ENCODE measurements around the gene CHIC2.

CHIC2 gene

DNA sequence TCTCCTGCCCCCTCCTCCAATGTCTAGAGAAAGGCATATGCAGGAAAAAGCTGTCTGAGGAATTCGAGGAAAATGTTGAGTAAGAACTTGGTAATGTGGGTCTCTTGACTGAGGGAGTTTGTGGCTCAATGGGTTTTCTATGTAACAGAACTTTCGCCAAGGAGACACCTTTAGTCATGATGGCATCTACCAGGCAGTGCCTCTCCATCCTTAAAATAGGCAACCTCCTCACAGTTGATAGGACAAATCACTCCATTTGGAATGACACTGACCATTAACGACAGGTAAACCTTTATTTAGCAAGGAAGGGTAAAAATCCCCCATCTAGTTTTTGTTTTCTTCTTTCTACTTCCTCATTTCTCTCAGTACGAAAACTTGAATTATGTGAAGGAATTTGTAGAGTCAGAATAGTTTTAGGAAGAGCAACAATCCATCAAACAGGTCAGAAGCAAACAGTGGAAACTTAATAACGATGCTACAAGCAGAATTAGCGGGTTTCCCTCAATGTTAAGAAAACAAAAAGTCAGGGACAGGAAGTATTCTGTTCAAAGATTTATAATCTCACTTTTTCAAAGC lies 38.2 kb upstream of the CHIC2 start:
- TF ChIP-seq EZH2 (IDR thresholded peaks at IDR 0.05; ENCODE audit: borderline replicate concordance, low read depth, low read length, severe bottlenecking), result no peak
- TF ChIP-seq, protein P1, sequence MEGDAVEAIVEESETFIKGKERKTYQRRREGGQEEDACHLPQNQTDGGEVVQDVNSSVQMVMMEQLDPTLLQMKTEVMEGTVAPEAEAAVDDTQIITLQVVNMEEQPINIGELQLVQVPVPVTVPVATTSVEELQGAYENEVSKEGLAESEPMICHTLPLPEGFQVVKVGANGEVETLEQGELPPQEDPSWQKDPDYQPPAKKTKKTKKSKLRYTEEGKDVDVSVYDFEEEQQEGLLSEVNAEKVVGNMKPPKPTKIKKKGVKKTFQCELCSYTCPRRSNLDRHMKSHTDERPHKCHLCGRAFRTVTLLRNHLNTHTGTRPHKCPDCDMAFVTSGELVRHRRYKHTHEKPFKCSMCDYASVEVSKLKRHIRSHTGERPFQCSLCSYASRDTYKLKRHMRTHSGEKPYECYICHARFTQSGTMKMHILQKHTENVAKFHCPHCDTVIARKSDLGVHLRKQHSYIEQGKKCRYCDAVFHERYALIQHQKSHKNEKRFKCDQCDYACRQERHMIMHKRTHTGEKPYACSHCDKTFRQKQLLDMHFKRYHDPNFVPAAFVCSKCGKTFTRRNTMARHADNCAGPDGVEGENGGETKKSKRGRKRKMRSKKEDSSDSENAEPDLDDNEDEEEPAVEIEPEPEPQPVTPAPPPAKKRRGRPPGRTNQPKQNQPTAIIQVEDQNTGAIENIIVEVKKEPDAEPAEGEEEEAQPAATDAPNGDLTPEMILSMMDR (IDR thresholded peaks at IDR 0.05; ENCODE audit: borderline replicate concordance, extremely low read depth, low read length, poor library complexity, severe bottlenecking), result no peak
- H2AFZ ChIP-seq (ENCODE audit: low read depth, low read length), result no peak overlapping the region
- ATAC-seq (ENCODE audit: insufficient read depth, low read depth), result no peak

DNA sequence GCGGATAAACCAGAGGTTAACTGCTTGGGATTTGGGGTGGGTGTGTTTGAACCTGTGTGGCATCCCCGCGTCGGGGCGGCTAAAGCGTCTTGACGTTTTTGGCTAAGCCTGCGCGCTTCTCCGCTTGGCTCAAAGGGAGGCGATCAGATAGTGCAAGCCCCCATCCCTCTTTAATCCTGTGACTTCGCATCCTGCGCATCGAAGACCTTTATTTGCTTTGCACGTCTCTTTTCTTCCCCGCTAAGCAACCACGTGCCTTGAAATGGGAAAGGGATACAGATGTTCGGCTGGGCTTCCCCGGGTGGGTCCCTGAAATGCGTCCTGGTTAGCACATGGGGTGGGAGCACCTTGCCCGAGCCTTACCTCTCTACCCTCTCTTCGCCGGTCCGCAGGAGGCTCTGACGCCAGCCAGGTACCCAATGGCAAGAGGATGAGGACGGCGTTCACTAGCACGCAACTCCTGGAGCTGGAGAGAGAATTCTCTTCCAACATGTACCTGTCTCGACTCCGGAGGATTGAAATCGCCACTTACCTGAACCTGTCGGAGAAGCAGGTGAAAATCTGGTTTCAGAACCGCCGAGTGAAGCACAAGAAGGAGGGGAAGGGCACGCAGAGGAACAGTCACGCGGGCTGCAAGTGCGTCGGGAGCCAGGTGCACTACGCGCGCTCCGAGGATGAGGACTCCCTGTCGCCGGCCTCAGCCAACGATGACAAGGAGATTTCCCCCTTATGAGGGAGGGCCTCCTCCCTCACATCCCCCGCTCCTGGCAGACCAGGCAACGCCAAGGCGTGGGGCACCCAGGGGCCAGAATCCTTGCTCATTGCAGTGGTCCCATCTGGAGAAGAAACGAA lies 37.0 kb upstream of the CHIC2 start:
- Histone ChIP-seq H3K27ac (ENCODE audit: low read length) (no peak overlapping the region), H2AFZ (ENCODE audit: low read depth, low read length) (no peak overlapping the region), H3K9me3 (ENCODE audit: insufficient read depth, low read length, severe bottlenecking) (no peaks in the 10 kb centered on the region), H3K4me3 (ENCODE audit: low read depth in 1 of 2, low read length in 2 of 2) (no peak overlapping the region), H3K27me3 (ENCODE audit: insufficient read depth, low read length, poor library complexity) (peaks cover 3% of the 10 kb centered on the region), H4K20me1 (ENCODE audit: insufficient read depth, low read length) (no peaks in the 10 kb centered on the region), H3K9ac (ENCODE audit: low read depth, low read length) (no peak overlapping the region), H3K79me2 (ENCODE audit: insufficient read depth, low read length) (no peaks in the 10 kb centered on the region), H3K4me2 (ENCODE audit: insufficient read depth, low read length) (no peak overlapping the region), H3K36me3 (ENCODE audit: insufficient read depth, low read length) (no peaks in the 10 kb centered on the region), H3K4me1 (ENCODE audit: insufficient read depth, low read length) (no peaks in the 10 kb centered on the region)
- DNase-seq (no peak), ATAC-seq (ENCODE audit: insufficient read depth, low read depth) (no peak)
- no peak for TF ChIP-seq EZH2 (IDR thresholded peaks at IDR 0.05; ENCODE audit: borderline replicate concordance, low read depth, low read length, severe bottlenecking)
- TF ChIP-seq, protein P1 (IDR thresholded peaks at IDR 0.05; ENCODE audit: borderline replicate concordance, extremely low read depth, low read length, poor library complexity, severe bottlenecking), result no peak

More for the DNA sequence above, 38.2 kb upstream of the CHIC2 start:
- Histone ChIP-seq H3K4me3 (ENCODE audit: low read depth in 1 of 2, low read length in 2 of 2) (no peak overlapping the region), H3K4me2 (ENCODE audit: insufficient read depth, low read length) (no peak overlapping the region), H3K9ac (ENCODE audit: low read depth, low read length) (no peak overlapping the region), H3K79me2 (ENCODE audit: insufficient read depth, low read length) (no peaks in the 10 kb centered on the region), H4K20me1 (ENCODE audit: insufficient read depth, low read length) (no peaks in the 10 kb centered on the region), H3K4me1 (ENCODE audit: insufficient read depth, low read length) (no peaks in the 10 kb centered on the region), H3K9me3 (ENCODE audit: insufficient read depth, low read length, severe bottlenecking) (no peaks in the 10 kb centered on the region), H3K27me3 (ENCODE audit: insufficient read depth, low read length, poor library complexity) (no peaks in the 10 kb centered on the region), H3K36me3 (ENCODE audit: insufficient read depth, low read length) (no peaks in the 10 kb centered on the region), H3K27ac (ENCODE audit: low read length) (no peak overlapping the region)
- no peak for DNase-seq

DNA sequence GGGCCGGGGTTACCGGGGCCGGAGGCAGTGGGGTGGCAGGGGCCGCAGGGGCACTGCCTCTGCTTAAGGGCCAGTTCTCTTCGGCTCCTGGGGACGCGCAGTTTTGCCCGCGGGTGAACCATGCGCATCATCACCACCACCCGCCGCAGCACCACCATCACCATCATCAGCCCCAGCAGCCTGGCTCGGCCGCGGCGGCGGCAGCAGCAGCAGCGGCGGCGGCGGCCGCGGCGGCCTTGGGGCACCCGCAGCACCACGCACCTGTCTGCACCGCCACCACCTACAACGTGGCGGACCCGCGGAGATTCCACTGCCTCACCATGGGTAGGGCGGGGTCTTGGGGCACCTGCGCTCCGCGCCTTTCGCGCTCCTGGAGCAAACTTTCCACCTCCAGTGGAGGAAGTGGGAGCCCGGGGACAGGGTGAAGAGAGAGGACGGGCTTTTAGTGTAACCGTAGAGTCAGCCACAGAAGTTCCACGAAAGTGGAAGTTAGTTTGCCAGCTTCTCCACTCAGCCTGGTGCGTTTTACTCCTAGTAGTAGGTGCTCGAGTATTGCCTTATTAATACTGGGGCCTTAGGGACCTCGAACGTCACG lies 36.3 kb upstream of the CHIC2 start:
- DNase-seq (no peak), ATAC-seq (ENCODE audit: insufficient read depth, low read depth) (no peak)
- no peaks in the 10 kb centered on the region for H3K36me3 ChIP-seq (ENCODE audit: insufficient read depth, low read length)
- no peaks in the 10 kb centered on the region for H3K79me2 ChIP-seq (ENCODE audit: insufficient read depth, low read length)
- no peak overlapping the region for H3K4me3 ChIP-seq (ENCODE audit: low read depth in 1 of 2, low read length in 2 of 2)
- H3K27me3 ChIP-seq (ENCODE audit: insufficient read depth, low read length, poor library complexity), result peaks cover 3% of the 10 kb centered on the region
- no peaks in the 10 kb centered on the region for H3K4me1 ChIP-seq (ENCODE audit: insufficient read depth, low read length)
- no peaks in the 10 kb centered on the region for H4K20me1 ChIP-seq (ENCODE audit: insufficient read depth, low read length)
- H3K27ac ChIP-seq (ENCODE audit: low read length), result no peak overlapping the region
- H2AFZ ChIP-seq (ENCODE audit: low read depth, low read length), result no peak overlapping the region
- H3K9ac ChIP-seq (ENCODE audit: low read depth, low read length), result no peak overlapping the region
- H3K9me3 ChIP-seq (ENCODE audit: insufficient read depth, low read length, severe bottlenecking), result no peaks in the 10 kb centered on the region
- H3K4me2 ChIP-seq (ENCODE audit: insufficient read depth, low read length), result no peak overlapping the region
- TF ChIP-seq, protein P1 (IDR thresholded peaks at IDR 0.05; ENCODE audit: borderline replicate concordance, extremely low read depth, low read length, poor library complexity, severe bottlenecking), result no peak
